Psoas muscle (tissue), 8 donors: ENCODE data around the gene PAQR9. TPM values are rescaled to one million over a fixed set of nuclear protein-coding genes. Genes with fewer than 3 reads are reported as not detected.
A peak's percentile ranks its signal among the peaks of the same experiment; 100 is the strongest.

Source experiments
- ATAC-seq, 4 donors: fragments of 200-7000 bp; cut with Tn5 transposase; one replicate each; pipeline ENCODE4 v1.9.1; 2020; ENCODE audit warnings: moderate library complexity in 3 of 4, mild to moderate bottlenecking in 2 of 4
- DNase-seq, 2 donors: peaks; one replicate each; pipeline ENCODE4 v3.0.0-alpha.2; 2020
- H3K27ac ChIP-seq: fragments of 200-600 bp; one replicate; pipeline ENCODE4 v1.8.0; 2022
- H3K27me3 ChIP-seq, 3 donors: fragments of 200-600 bp in 1 of 3; one replicate each; pipeline versions ENCODE4 v1.6.1 to v1.8.0; 2013 to 2022; ENCODE audit warnings: low read length in 2 of 3, mild to moderate bottlenecking in 2 of 3, moderate library complexity in 1 of 3; ENCODE audit not compliant: insufficient read depth in 3 of 3
- H3K36me3 ChIP-seq, 2 donors: fragments of 200-600 bp in 1 of 2; one replicate each; pipeline versions ENCODE4 v1.6.1 to v1.8.0; 2013 to 2022; ENCODE audit warnings: low read depth in 1 of 2, mild to moderate bottlenecking in 1 of 2, moderate library complexity in 1 of 2; ENCODE audit not compliant: insufficient read depth in 1 of 2
- H3K4me1 ChIP-seq: fragments of 200-600 bp; one replicate; pipeline ENCODE4 v1.8.0; 2022
- H3K4me3 ChIP-seq: fragments of 200-600 bp; one replicate; pipeline ENCODE4 v1.8.0; 2022; ENCODE audit warnings: mild to moderate bottlenecking
- H3K9me3 ChIP-seq: fragments of 200-600 bp; one replicate; pipeline ENCODE4 v1.8.0; 2022
- CTCF ChIP-seq: fragments of 200-600 bp; IDR thresholded peaks from one replicate; pipeline ENCODE4 v1.8.0; 2022; ENCODE audit warnings: antibody characterized with exemption
- WGBS, 3 donors: extraction: QIAGEN DNeasy Blood & Tissue Kit; methylation state at CpG; one replicate each; pipeline versions ENCODE4 v1.1.6 to v1.1.7; 2013; 5-methylcytosine and 5-hydroxymethylcytosine counted together
- intact Hi-C, 2 donors: fragments of 100-400 bp; cut with DNase I; formaldehyde crosslinking; loops; one replicate each; pipeline versions ENCODE4 v1.11.0 to v1.14.2; 2022
- polyA plus RNA-seq, 3 donors: library from polyadenylated mRNA; stranded (reverse); fragments of 200-250 nt; gene quantifications; one replicate each; pipeline ENCODE4 v1.2.3, GENCODE V29; 2013
- total RNA-seq, 4 donors: library from RNA; stranded (reverse); fragmentation: NEBNext Ultra II Directional in 2 of 4; extraction: Animal tissue kit (Norgen Biotek cat#: 25700) in 2 of 4; gene quantifications; one replicate each; pipeline versions ENCODE4 v1.2.1 to v1.2.4, GENCODE V29; 2021 to 2023
- donor health status: healthy with polysubstance abuse.
- donor health status: DM: no; HTN: no; CAD: no; lungs with moderate emphysema.
- donor health status: Bipolar disorder and iron deficiency.
- donor health status: healthy.
- donor health status: DM: yes; HTN: yes; CAD: no.
- donor health status: DM: no; HTN: no; CAD: no.
- donor health status: DM: no; HTN: no; CAD: no.
- donor health status: DM: yes; HTN: yes; CAD: no.

PAQR9 gene
- total and polyA plus RNA-seq, 7 donors = 0.53 to 5.8 (median 2.2) TPM

DNA sequence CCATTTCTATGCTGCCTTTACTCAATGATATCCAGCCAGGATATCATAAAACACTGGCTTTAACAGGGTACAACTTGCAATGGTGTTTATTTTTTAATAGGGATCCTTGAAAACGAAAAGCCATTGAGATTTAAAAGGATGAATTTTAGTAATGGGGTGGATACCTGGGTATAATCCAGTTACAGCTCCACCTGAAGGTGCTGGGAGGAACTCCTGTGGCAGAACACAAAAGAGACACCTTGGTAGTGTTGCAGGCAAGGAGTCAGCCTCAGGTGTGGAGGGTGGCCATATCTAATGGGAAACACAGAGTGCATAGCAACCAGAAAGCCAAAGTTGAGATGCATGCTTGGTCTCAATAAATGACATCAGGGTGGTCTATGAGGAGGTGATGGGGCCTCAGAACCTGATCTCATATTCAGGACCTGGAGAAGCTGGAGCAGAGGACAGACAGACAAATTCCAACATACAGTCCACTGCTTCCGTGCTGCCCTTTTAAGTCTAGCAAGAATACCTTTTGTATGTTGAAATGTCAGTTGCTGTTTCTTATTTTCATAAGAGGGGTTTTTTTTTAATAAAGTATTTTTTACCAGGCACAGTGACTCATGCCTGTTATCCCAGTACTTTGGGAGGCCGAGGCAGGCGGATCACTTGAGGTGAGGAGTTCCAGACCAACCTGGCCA is 12.0 kb upstream of the PAQR9 start:
- WGBS, 3 donors = 83 to 94% (median 85%) methylated on average over 4 of the region's 4 CpGs
- no peaks in the 10 kb centered on the region for H3K36me3 ChIP-seq
- intact Hi-C loops = no loop called here
- H3K4me1 ChIP-seq = peaks cover 13% of the 10 kb centered on the region
- DNase-seq = no peak
- ATAC-seq = no peak
- TF ChIP-seq CTCF = no peak
- no peaks in the 10 kb centered on the region for H3K9me3 ChIP-seq
- H3K27me3 ChIP-seq = no peaks in the 10 kb centered on the region
- H3K4me3 ChIP-seq = no peak overlapping the region
- H3K27ac ChIP-seq = no peak overlapping the region

DNA sequence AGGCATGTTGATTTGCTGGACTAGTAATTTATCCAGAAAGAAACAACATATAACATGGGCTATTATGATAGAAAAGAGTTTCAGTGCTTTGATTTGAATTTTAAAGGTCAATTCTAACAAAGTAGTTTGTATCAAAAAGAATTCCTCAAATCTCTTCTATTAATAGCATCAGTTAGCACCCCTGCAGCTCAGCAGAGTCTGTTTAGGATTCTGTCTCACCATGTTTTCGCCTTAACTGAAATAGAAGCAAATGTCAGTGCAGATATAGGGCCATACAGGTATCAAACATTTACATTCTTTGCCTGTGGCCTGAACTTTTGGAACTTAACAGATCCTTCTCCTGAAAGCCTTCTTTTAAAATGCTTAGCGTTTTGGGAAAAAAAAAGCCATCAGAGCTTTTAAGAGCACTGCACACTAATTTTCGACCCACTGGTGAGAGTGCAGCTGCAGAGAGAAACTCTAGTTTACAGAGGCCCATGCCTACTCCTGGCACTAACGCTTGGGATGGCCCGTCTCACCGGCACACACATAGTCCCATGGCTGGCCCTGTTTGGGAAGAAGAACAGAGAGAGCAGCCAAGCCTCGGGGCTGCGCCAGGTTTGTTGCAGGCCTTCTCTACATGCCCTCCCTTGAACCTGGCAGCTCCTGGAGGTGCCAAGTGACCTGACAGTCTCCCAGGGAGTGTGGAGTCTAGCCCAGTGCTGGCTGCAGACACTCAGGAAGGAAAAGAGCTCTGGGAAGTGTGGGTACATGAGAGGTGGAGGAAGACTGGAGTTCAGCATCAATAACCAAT is 9.9 kb upstream of the PAQR9 start:
- ATAC-seq = peak; percentile 78 to 97 (median 91)
- WGBS, 3 donors = 39 to 46% (median 41%) methylated on average over 8 of the region's 8 CpGs
- no peak for TF ChIP-seq CTCF
- Histone ChIP-seq H3K27me3 (no peaks in the 10 kb centered on the region), H3K4me3 (no peak overlapping the region), H3K9me3 (no peaks in the 10 kb centered on the region), H3K36me3 (no peaks in the 10 kb centered on the region), H3K27ac (peak overlapping the region; percentile 7), H3K4me1 (peaks cover 13% of the 10 kb centered on the region)
- intact Hi-C loops = no loop called here
- DNase-seq = peak; percentile 37 to 92

- Histone ChIP-seq H3K4me1 (peaks cover 11% of the 10 kb centered on the region), H3K9me3 (no peaks in the 10 kb centered on the region), H3K27me3 (no peaks in the 10 kb centered on the region), H3K4me3 (no peak overlapping the region), H3K27ac (no peak overlapping the region), H3K36me3 (no peaks in the 10 kb centered on the region)
- DNase-seq (no peak), ATAC-seq (no peak)
- TF ChIP-seq CTCF = no peak
- 79 to 81% (median 80%) methylated on average over 7 of the region's 7 CpGs for WGBS, 3 donors
- intact Hi-C loops = no loop called here
These were observed 8.7 kb upstream of the PAQR9 start for GRCh38 chr3:142972092-142972753.

- no peak for ATAC-seq
These were observed 8.0 kb upstream of the PAQR9 start for GRCh38 chr3:142971431-142971830.

More at GRCh38 chr3:142971431-142971830, 8.0 kb upstream of the PAQR9 start:
- Histone ChIP-seq H3K4me1 (peaks cover 3% of the 10 kb centered on the region), H3K27me3 (no peaks in the 10 kb centered on the region), H3K9me3 (no peaks in the 10 kb centered on the region), H3K4me3 (no peak overlapping the region), H3K27ac (no peak overlapping the region), H3K36me3 (no peaks in the 10 kb centered on the region)
- no peak for DNase-seq
- intact Hi-C loops = no loop called here
- no peak for TF ChIP-seq CTCF
- WGBS, 3 donors = 85 to 91% (median 87%) methylated on average over 3 of the region's 3 CpGs
